GM19351 (cell line): Measurements from ENCODE around the gene FOXRED1.

Source experiments
- ATAC-seq: cut with Tn5 transposase; IDR thresholded peaks from one replicate; pipeline ENCODE4 v1.9.1; 2021; ENCODE audit warnings: mild to moderate bottlenecking, moderate library complexity; ENCODE audit not compliant: unreplicated experiment

FOXRED1 gene

GRCh38 chr11:126310200-126310991 lies 41.4 kb downstream of the FOXRED1 start:
- peak; percentile 28 for ATAC-seq

GRCh38 chr11:126310992-126311310 lies 42.0 kb downstream of the FOXRED1 start:
- ATAC-seq: no peak

GRCh38 chr11:126311401-126312291 lies 42.7 kb downstream of the FOXRED1 start:
- peak; percentile 78 for ATAC-seq

- ATAC-seq: no peak
These were observed 44.0 kb downstream of the FOXRED1 start for GRCh38 chr11:126312961-126313360.

- ATAC-seq: no peak
These were observed 44.9 kb downstream of the FOXRED1 start for GRCh38 chr11:126313826-126314225.

- no peak for ATAC-seq
These were observed 48.4 kb downstream of the FOXRED1 start for GRCh38 chr11:126317432-126317755.

- ATAC-seq: peak; percentile 14
These were observed 49.0 kb downstream of the FOXRED1 start for GRCh38 chr11:126317756-126318573.

- peak; percentile 94 for ATAC-seq
These were observed 49.8 kb downstream of the FOXRED1 start for GRCh38 chr11:126318574-126319373.

GRCh38 chr11:126319374-126319740 lies 50.4 kb downstream of the FOXRED1 start:
- no peak for ATAC-seq

GRCh38 chr11:126322996-126323395 lies 54.0 kb downstream of the FOXRED1 start:
- ATAC-seq: no peak

GRCh38 chr11:126327281-126328000 lies 58.5 kb downstream of the FOXRED1 start:
- ATAC-seq: no peak
